ENCODE data around the gene KRTAP5-2.

Gene KRTAP5-2

GRCh38 chr11:1568441-1568911 lies 29.6 kb downstream of the KRTAP5-2 start:
- H3K36me3 ChIP-seq (ENCODE audit: control insufficient read depth, insufficient read depth, low read length) = no peaks in the 10 kb centered on the region

GRCh38 chr11:1567721-1568100 lies 30.4 kb downstream of the KRTAP5-2 start:
- peaks cover 2% of the 10 kb centered on the region for H3K27me3 ChIP-seq (ENCODE audit: control insufficient read depth, insufficient read depth, low read length)
- H3K4me1 ChIP-seq (ENCODE audit: control insufficient read depth, insufficient read depth, low read length) = peaks cover 38% of the 10 kb centered on the region
- H3K27ac ChIP-seq (ENCODE audit: low read depth, low read length) = no peak overlapping the region
- H3K4me3 ChIP-seq (ENCODE audit: low read length) = no peak overlapping the region
- H3K36me3 ChIP-seq (ENCODE audit: control insufficient read depth, insufficient read depth, low read length) = no peaks in the 10 kb centered on the region
- no peak overlapping the region for H3K9ac ChIP-seq (ENCODE audit: low read length)

More at GRCh38 chr11:1568441-1568911, 29.6 kb downstream of the KRTAP5-2 start:
- H3K27ac ChIP-seq (ENCODE audit: low read depth, low read length) = no peak overlapping the region
- H3K4me1 ChIP-seq (ENCODE audit: control insufficient read depth, insufficient read depth, low read length) = peaks cover 38% of the 10 kb centered on the region
- H3K27me3 ChIP-seq (ENCODE audit: control insufficient read depth, insufficient read depth, low read length) = peaks cover 2% of the 10 kb centered on the region
- H3K4me3 ChIP-seq (ENCODE audit: low read length) = no peak overlapping the region
- H3K9ac ChIP-seq (ENCODE audit: low read length) = no peak overlapping the region

GRCh38 chr11:1567052-1567720 lies 30.9 kb downstream of the KRTAP5-2 start:
- Histone ChIP-seq H3K9ac (ENCODE audit: low read length) (no peak overlapping the region), H3K36me3 (ENCODE audit: control insufficient read depth, insufficient read depth, low read length) (no peaks in the 10 kb centered on the region), H3K27me3 (ENCODE audit: control insufficient read depth, insufficient read depth, low read length) (peaks cover 2% of the 10 kb centered on the region), H3K4me3 (ENCODE audit: low read length) (no peak overlapping the region), H3K27ac (ENCODE audit: low read depth, low read length) (peak overlapping the region; percentile 7), H3K4me1 (ENCODE audit: control insufficient read depth, insufficient read depth, low read length) (peaks cover 38% of the 10 kb centered on the region)

GRCh38 chr11:1566381-1567051 lies 31.6 kb downstream of the KRTAP5-2 start:
- Histone ChIP-seq H3K27me3 (ENCODE audit: control insufficient read depth, insufficient read depth, low read length) (peaks cover 2% of the 10 kb centered on the region), H3K27ac (ENCODE audit: low read depth, low read length) (no peak overlapping the region), H3K9ac (ENCODE audit: low read length) (no peak overlapping the region), H3K4me3 (ENCODE audit: low read length) (no peak overlapping the region), H3K4me1 (ENCODE audit: control insufficient read depth, insufficient read depth, low read length) (peaks cover 38% of the 10 kb centered on the region), H3K36me3 (ENCODE audit: control insufficient read depth, insufficient read depth, low read length) (no peaks in the 10 kb centered on the region)

GRCh38 chr11:1565904-1566247 lies 32.2 kb downstream of the KRTAP5-2 start:
- no peak overlapping the region for H3K4me3 ChIP-seq (ENCODE audit: low read length)
- no peaks in the 10 kb centered on the region for H3K36me3 ChIP-seq (ENCODE audit: control insufficient read depth, insufficient read depth, low read length)
- peaks cover 38% of the 10 kb centered on the region for H3K4me1 ChIP-seq (ENCODE audit: control insufficient read depth, insufficient read depth, low read length)
- peaks cover 2% of the 10 kb centered on the region for H3K27me3 ChIP-seq (ENCODE audit: control insufficient read depth, insufficient read depth, low read length)
- no peak overlapping the region for H3K9ac ChIP-seq (ENCODE audit: low read length)
- no peak overlapping the region for H3K27ac ChIP-seq (ENCODE audit: low read depth, low read length)

- peak overlapping the region; percentile 9 for H3K4me3 ChIP-seq (ENCODE audit: low read length)
- H3K9ac ChIP-seq (ENCODE audit: low read length) = no peak overlapping the region
- peaks cover 2% of the 10 kb centered on the region for H3K27me3 ChIP-seq (ENCODE audit: control insufficient read depth, insufficient read depth, low read length)
- peak overlapping the region; percentile 87 for H3K27ac ChIP-seq (ENCODE audit: low read depth, low read length)
- peaks cover 34% of the 10 kb centered on the region for H3K4me1 ChIP-seq (ENCODE audit: control insufficient read depth, insufficient read depth, low read length)
- H3K36me3 ChIP-seq (ENCODE audit: control insufficient read depth, insufficient read depth, low read length) = peaks cover under 1% of the 10 kb centered on the region
These were observed 32.8 kb downstream of the KRTAP5-2 start for GRCh38 chr11:1565173-1565903.

- Histone ChIP-seq H3K9ac (ENCODE audit: low read length) (no peak overlapping the region), H3K27me3 (ENCODE audit: control insufficient read depth, insufficient read depth, low read length) (peaks cover 2% of the 10 kb centered on the region), H3K27ac (ENCODE audit: low read depth, low read length) (peak overlapping the region; percentile 87), H3K4me1 (ENCODE audit: control insufficient read depth, insufficient read depth, low read length) (peaks cover 32% of the 10 kb centered on the region), H3K36me3 (ENCODE audit: control insufficient read depth, insufficient read depth, low read length) (peaks cover 6% of the 10 kb centered on the region), H3K4me3 (ENCODE audit: low read length) (peak overlapping the region; percentile 9)
These were observed 33.4 kb downstream of the KRTAP5-2 start for GRCh38 chr11:1564535-1565172.

GRCh38 chr11:1563697-1564534 lies 34.2 kb downstream of the KRTAP5-2 start:
- peak overlapping the region; percentile 66 for H3K27ac ChIP-seq (ENCODE audit: low read depth, low read length)
- H3K9ac ChIP-seq (ENCODE audit: low read length) = no peak overlapping the region
- H3K4me1 ChIP-seq (ENCODE audit: control insufficient read depth, insufficient read depth, low read length) = peaks cover 34% of the 10 kb centered on the region
- H3K4me3 ChIP-seq (ENCODE audit: low read length) = peak overlapping the region; percentile 38
- peaks cover 6% of the 10 kb centered on the region for H3K36me3 ChIP-seq (ENCODE audit: control insufficient read depth, insufficient read depth, low read length)
- H3K27me3 ChIP-seq (ENCODE audit: control insufficient read depth, insufficient read depth, low read length) = peaks cover 2% of the 10 kb centered on the region

- Histone ChIP-seq H3K9ac (ENCODE audit: low read length) (no peak overlapping the region), H3K4me1 (ENCODE audit: control insufficient read depth, insufficient read depth, low read length) (peaks cover 33% of the 10 kb centered on the region), H3K4me3 (ENCODE audit: low read length) (no peak overlapping the region), H3K27ac (ENCODE audit: low read depth, low read length) (no peak overlapping the region), H3K36me3 (ENCODE audit: control insufficient read depth, insufficient read depth, low read length) (peaks cover 6% of the 10 kb centered on the region), H3K27me3 (ENCODE audit: control insufficient read depth, insufficient read depth, low read length) (peaks cover 2% of the 10 kb centered on the region)
These were observed 34.9 kb downstream of the KRTAP5-2 start for GRCh38 chr11:1563149-1563638.

- Histone ChIP-seq H3K4me3 (ENCODE audit: low read length) (no peak overlapping the region), H3K27ac (ENCODE audit: low read depth, low read length) (no peak overlapping the region), H3K9ac (ENCODE audit: low read length) (no peak overlapping the region), H3K4me1 (ENCODE audit: control insufficient read depth, insufficient read depth, low read length) (peaks cover 37% of the 10 kb centered on the region), H3K27me3 (ENCODE audit: control insufficient read depth, insufficient read depth, low read length) (peaks cover 2% of the 10 kb centered on the region), H3K36me3 (ENCODE audit: control insufficient read depth, insufficient read depth, low read length) (peaks cover 8% of the 10 kb centered on the region)
These were observed 35.5 kb downstream of the KRTAP5-2 start for GRCh38 chr11:1562469-1563148.

GRCh38 chr11:1561955-1562354 lies 36.1 kb downstream of the KRTAP5-2 start:
- Histone ChIP-seq H3K4me1 (ENCODE audit: control insufficient read depth, insufficient read depth, low read length) (peaks cover 36% of the 10 kb centered on the region), H3K27ac (ENCODE audit: low read depth, low read length) (no peak overlapping the region), H3K36me3 (ENCODE audit: control insufficient read depth, insufficient read depth, low read length) (peaks cover 9% of the 10 kb centered on the region), H3K9ac (ENCODE audit: low read length) (no peak overlapping the region), H3K27me3 (ENCODE audit: control insufficient read depth, insufficient read depth, low read length) (peaks cover 2% of the 10 kb centered on the region), H3K4me3 (ENCODE audit: low read length) (no peak overlapping the region)
